GM10266 (cell line): Measurements from ENCODE around the gene PTPRU.
"Not testable (repeated sequence)": the region's sequence is repeated elsewhere in the genome, so short reads cannot be mapped to it uniquely, and the experiment has no call there.

Source experiments
- DNase-seq: peaks from one replicate; pipeline ENCODE4 v3.0.0; 2012; ENCODE audit errors: extremely low spot score
- TF ChIP-seq, protein P1 (sequence below): IDR thresholded peaks from 2 replicates; pipeline ENCODE4 v1.5.1; 2012; ENCODE audit warnings: mild to moderate bottlenecking, low read depth; ENCODE audit not compliant: control insufficient read depth, insufficient read depth; ENCODE audit errors: missing control alignments

Gene PTPRU

DNA sequence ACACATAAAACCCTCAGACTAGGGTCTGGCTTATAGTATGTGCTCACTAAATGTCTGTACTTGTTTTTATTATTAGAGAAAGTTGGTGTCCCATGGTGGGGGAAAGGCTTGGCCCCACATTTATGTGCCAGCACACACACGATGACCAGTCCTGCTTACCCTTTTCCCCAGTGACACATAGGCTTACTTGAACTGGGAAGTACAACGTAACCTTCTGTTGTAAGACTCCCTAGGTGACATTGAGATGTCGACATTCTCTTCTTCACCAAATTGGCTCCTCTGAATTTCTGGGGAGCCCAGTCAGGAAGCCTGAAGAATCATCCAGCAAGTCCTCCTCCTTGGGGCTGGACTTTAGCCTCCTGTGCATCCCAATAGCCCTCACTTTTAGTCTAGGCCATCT, 3.9 kb upstream of the PTPRU start:
- TF ChIP-seq, protein P1, sequence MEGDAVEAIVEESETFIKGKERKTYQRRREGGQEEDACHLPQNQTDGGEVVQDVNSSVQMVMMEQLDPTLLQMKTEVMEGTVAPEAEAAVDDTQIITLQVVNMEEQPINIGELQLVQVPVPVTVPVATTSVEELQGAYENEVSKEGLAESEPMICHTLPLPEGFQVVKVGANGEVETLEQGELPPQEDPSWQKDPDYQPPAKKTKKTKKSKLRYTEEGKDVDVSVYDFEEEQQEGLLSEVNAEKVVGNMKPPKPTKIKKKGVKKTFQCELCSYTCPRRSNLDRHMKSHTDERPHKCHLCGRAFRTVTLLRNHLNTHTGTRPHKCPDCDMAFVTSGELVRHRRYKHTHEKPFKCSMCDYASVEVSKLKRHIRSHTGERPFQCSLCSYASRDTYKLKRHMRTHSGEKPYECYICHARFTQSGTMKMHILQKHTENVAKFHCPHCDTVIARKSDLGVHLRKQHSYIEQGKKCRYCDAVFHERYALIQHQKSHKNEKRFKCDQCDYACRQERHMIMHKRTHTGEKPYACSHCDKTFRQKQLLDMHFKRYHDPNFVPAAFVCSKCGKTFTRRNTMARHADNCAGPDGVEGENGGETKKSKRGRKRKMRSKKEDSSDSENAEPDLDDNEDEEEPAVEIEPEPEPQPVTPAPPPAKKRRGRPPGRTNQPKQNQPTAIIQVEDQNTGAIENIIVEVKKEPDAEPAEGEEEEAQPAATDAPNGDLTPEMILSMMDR: no peak
- DNase-seq: no peak

DNA sequence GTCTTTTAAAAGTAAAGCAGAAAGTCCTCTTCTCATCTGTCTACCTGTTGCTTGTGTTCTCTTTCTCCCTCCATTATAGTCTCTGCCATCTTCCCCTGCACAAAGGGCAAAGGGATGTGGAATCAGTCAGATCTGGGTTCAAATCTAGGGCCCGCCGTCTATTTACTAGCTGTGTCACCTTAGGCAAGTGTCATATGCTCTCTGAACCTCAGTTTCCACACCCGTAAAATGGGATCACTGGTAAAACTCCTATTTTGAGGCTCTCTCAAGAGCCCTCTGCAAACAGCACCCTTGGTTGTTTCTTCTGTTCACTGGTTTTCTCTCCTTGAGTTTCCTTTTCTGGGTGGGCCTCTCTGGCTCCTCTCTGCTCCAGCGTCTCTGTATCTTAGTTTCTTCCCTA, 2.6 kb upstream of the PTPRU start:
- TF ChIP-seq, protein P1: no peak
- DNase-seq: no peak

GRCh38 chr1:29234471-29234870, 1.9 kb upstream of the PTPRU start:
- TF ChIP-seq, protein P1: no peak
- DNase-seq: no peak

DNA sequence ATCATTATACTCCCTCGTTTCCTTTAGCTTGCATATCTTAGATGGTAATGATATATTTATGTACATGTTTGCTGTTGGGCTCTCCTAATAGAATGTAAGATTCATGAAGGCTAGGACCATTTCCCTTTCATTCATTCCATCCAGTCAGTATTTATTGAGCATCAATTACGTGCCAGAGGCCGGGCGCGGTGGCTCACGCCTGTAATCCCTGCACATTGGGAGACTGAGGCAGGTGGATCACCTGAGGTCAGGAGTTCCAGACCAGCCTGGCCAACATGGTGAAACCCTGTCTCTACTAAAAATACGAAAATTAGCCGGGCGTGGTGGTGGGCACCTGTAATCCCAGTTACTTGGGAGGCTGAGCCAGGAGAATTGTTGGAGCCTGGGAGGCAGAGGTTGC, 1.4 kb upstream of the PTPRU start:
- DNase-seq: not testable (repeated sequence)

GRCh38 chr1:29236712-29237128, 398 bp downstream of the PTPRU start:
- TF ChIP-seq, protein P1: no peak
- peak; percentile 40 for DNase-seq

DNA sequence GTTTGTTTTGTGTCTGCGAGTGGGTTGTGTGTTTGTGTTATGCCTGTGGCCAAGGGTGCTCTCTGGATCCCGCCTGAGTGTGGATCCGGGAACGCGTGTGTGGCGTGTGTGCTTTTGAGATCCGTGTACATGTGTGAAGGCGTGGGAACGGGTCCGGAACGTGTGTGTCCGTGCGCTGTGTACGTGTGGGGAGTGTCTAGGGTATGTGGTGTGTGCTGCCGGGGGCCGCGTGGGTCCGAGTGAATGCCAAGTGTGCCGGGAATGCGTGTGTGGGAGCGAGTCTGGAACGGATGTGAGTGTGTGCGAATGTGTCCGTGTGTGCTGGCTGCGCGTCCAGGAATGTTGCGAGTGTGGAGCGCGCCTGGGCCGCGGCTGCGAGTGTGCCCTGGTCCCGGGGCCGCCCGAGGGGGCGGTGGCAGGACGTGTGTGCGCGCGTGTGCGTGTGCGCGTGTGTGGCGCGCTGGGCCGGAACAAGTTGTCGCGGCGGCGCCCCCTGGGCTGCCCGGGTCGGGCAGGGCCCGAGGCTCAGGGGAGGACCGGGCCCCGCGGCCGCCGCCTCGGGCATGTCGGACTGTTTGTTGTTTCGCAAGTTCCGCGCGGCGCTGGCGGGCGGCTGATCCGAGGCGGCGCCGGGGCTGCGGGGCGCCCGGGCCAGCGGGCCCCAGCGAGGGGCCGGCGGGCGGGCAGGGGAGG, 953 bp downstream of the PTPRU start:
- peak; percentile 61 for DNase-seq
- TF ChIP-seq, protein P1: no peak

DNA sequence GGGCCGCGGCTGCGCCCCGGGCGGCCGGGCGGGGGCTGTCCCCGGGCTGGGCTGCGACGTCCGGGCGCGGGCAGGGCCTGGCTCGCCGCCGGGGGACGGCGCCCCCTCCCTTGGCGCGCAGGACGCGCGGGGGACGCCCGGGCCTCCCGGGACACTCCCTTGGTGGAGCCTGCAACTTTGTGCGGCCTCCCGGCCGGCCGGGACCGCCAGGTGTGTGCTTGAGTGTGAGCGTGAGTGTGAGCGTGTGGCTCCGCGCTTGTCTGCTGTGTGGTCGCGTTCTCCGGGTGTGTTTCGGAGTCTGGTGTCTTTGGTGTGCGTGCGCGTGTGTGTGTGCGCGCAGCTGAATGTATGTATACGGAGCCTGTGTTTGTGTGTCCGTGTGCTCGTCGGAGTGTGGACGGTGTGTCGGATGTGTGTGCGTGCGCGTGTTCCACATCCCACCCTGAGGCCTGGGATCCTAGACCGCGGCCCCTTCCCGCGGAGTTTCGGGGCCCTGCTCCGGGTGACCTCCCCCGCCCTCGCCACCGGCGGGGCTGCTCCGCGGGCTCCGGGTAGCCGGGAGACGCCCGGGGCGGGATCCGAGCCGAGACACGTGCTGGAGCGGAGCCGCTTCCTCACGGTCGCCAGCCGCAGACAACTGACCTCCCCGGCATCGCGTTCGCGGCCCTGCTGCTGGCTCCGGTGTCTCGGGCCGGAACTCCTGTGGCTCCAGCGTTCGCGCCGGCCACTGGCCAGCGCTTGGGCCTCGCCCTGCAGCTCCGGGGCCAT, 1.7 kb downstream of the PTPRU start:
- DNase-seq: peak; percentile 57

More for the DNA sequence above, 1.7 kb downstream of the PTPRU start:
- TF ChIP-seq, protein P1: no peak
